SKM-1 treated with dmso at 0.1 percent for 144 hours (cell line): ENCODE results near the gene PDE3A.
A peak's percentile ranks its signal among the peaks of the same experiment; 100 is the strongest.
"Not testable (repeated sequence)": the region's sequence is repeated elsewhere in the genome, so short reads cannot be mapped to it uniquely, and the experiment has no call there.

Source experiments
- DNase-seq: peaks from one replicate; lab custom pipeline; 2025; ENCODE audit not compliant: unreplicated experiment; lab: John Stamatoyannopoulos, UW

The PDE3A gene

GRCh38 chr12:20372326-20373096, 4.2 kb downstream of the PDE3A start:
- no peak for DNase-seq

- no peak for DNase-seq
Observed at GRCh38 chr12:20374795-20375194, 6.5 kb downstream of the PDE3A start.

GRCh38 chr12:20375560-20375959, 7.2 kb downstream of the PDE3A start:
- no peak for DNase-seq

- DNase-seq: no peak
Observed at GRCh38 chr12:20376984-20377383, 8.6 kb downstream of the PDE3A start.

- DNase-seq: no peak
Observed at GRCh38 chr12:20377750-20378149, 9.4 kb downstream of the PDE3A start.

GRCh38 chr12:20382117-20382516, 13.8 kb downstream of the PDE3A start:
- no peak for DNase-seq

- DNase-seq: no peak
Observed at GRCh38 chr12:20383612-20384011, 15.3 kb downstream of the PDE3A start.

- DNase-seq: not testable (repeated sequence)
Observed at GRCh38 chr12:20384836-20385235, 16.5 kb downstream of the PDE3A start.

- DNase-seq: no peak
Observed at GRCh38 chr12:20390846-20391245, 22.5 kb downstream of the PDE3A start.

GRCh38 chr12:20392339-20392738, 24.0 kb downstream of the PDE3A start:
- DNase-seq: no peak

GRCh38 chr12:20393707-20394106, 25.4 kb downstream of the PDE3A start:
- no peak for DNase-seq

- no peak for DNase-seq
Observed at GRCh38 chr12:20395791-20396550, 27.6 kb downstream of the PDE3A start.

GRCh38 chr12:20398686-20399085, 30.3 kb downstream of the PDE3A start:
- no peak for DNase-seq

GRCh38 chr12:20400003-20400402, 31.7 kb downstream of the PDE3A start:
- DNase-seq: no peak

GRCh38 chr12:20403230-20403629, 34.9 kb downstream of the PDE3A start:
- no peak for DNase-seq

GRCh38 chr12:20404576-20405346, 36.4 kb downstream of the PDE3A start:
- DNase-seq: peak; percentile 75

GRCh38 chr12:20409607-20410377, 41.5 kb downstream of the PDE3A start:
- no peak for DNase-seq

- peak; percentile 70 for DNase-seq
Observed at GRCh38 chr12:20410734-20411133, 42.4 kb downstream of the PDE3A start.

GRCh38 chr12:20411345-20411744, 43.0 kb downstream of the PDE3A start:
- DNase-seq: no peak

- no peak for DNase-seq
Observed at GRCh38 chr12:20415028-20415427, 46.7 kb downstream of the PDE3A start.

- DNase-seq: no peak
Observed at GRCh38 chr12:20415641-20416040, 47.3 kb downstream of the PDE3A start.
